HepG2 (cell line): ENCODE data around the gene ODAD4. TPM values are rescaled to one million over a fixed set of nuclear protein-coding genes. Genes with fewer than 3 reads are reported as not detected.
A peak's percentile ranks its signal among the peaks of the same experiment; 100 is the strongest.

Experiments used
- CAMTA2 ChIP-seq: sonication (generic); formaldehyde crosslinking; IDR thresholded peaks from 2 replicates; pipeline ENCODE4 v1.4.0; 2020; ENCODE audit warnings: mild to moderate bottlenecking, missing genetic modification reagents, borderline replicate concordance
- FOSL2 ChIP-seq: sonication (generic); formaldehyde crosslinking; IDR thresholded peaks from 2 replicates; pipeline ENCODE4 v1.4.0; 2020; ENCODE audit warnings: missing genetic modification reagents
- HMGA1 ChIP-seq: sonication (generic); formaldehyde crosslinking; conservative IDR thresholded peaks from 2 replicates; pipeline ENCODE4 v1.4.0; 2020; ENCODE audit warnings: missing genetic modification reagents
- HNRNPH1 ChIP-seq: fragments of 200-400 bp; formaldehyde crosslinking; optimal IDR thresholded peaks from 2 replicates; pipeline ENCODE3; 2017; ENCODE audit warnings: mild to moderate bottlenecking, low read depth, low read length
- MAFK ChIP-seq, 2 experiments: IDR thresholded peaks in 1 of 2; conservative IDR thresholded peaks in 1 of 2; 2 replicates each; pipeline ENCODE4 v1.6.1; 2011; ENCODE audit warnings: improper control_type of control experiment in 2 of 2, low read length in 2 of 2
- MXI1 ChIP-seq: IDR thresholded peaks from 3 replicates; pipeline ENCODE4 v1.6.1; 2012; ENCODE audit warnings: low read depth, low read length, inconsistent platforms, borderline replicate concordance
- RBFOX2 ChIP-seq: fragments of 200-400 bp; formaldehyde crosslinking; IDR thresholded peaks from 2 replicates; pipeline ENCODE4 v1.6.1; 2017; ENCODE audit warnings: low read depth, mild to moderate bottlenecking, low read length
- SRSF9 ChIP-seq: fragments of 200-400 bp; formaldehyde crosslinking; IDR thresholded peaks from 2 replicates; pipeline ENCODE4 v1.6.1; 2018; ENCODE audit warnings: borderline replicate concordance, mild to moderate bottlenecking, low read depth, low read length; ENCODE audit not compliant: insufficient read depth, poor library complexity, severe bottlenecking
- TAF15 ChIP-seq: fragments of 200-400 bp; formaldehyde crosslinking; IDR thresholded peaks from one replicate; pipeline ENCODE4 v1.6.1; 2018; ENCODE audit warnings: mild to moderate bottlenecking, low read depth, low read length; ENCODE audit not compliant: poor library complexity, severe bottlenecking
- ZFP36L2 ChIP-seq: sonication (generic); formaldehyde crosslinking; IDR thresholded peaks from 2 replicates; pipeline ENCODE4 v1.4.0; 2020; ENCODE audit warnings: missing genetic modification reagents
- ZKSCAN1 ChIP-seq: fragments of 150-350 bp; IDR thresholded peaks from 2 replicates; pipeline ENCODE4 v1.6.1; 2014; ENCODE audit warnings: low read length
- ZNF20 ChIP-seq: sonication (generic); formaldehyde crosslinking; IDR thresholded peaks from 2 replicates; pipeline ENCODE4 v1.4.0; 2020; ENCODE audit warnings: mild to moderate bottlenecking, moderate library complexity, missing genetic modification reagents
- ZNF33A ChIP-seq: sonication (generic); formaldehyde crosslinking; IDR thresholded peaks from 2 replicates; pipeline ENCODE4 v1.5.1; 2020; ENCODE audit warnings: missing genetic modification reagents, mild to moderate bottlenecking, moderate library complexity, borderline replicate concordance
- ZNF598 ChIP-seq: sonication (generic); formaldehyde crosslinking; IDR thresholded peaks from 2 replicates; pipeline ENCODE4 v1.5.1; 2020; ENCODE audit warnings: mild to moderate bottlenecking, missing genetic modification reagents, borderline replicate concordance
- ZNF672 ChIP-seq: sonication (generic); formaldehyde crosslinking; IDR thresholded peaks from 2 replicates; pipeline ENCODE4 v1.8.1; 2022; ENCODE audit warnings: missing genetic modification reagents
- ZSCAN9 ChIP-seq: IDR thresholded peaks from 2 replicates; pipeline ENCODE4 v1.6.1; 2016; ENCODE audit warnings: borderline replicate concordance
- polyA plus RNA-seq, 8 experiments: library from polyadenylated mRNA; depleted of rRNA in 3 of 8; stranded (reverse) in 7 of 8; unstranded in 1 of 8; fragments of >200 nt; fragmentation: Illumina TruSeq in 4 of 8; extraction: Trizol in 4 of 8; gene quantifications; 2 replicates each; pipeline versions ENCODE4 v1.2.1 to v1.2.3, GENCODE V29; 2011 to 2016; ENCODE audit warnings: low read depth in 4 of 8, missing spikeins in 1 of 8, mixed read lengths in 1 of 8; ENCODE audit not compliant: insufficient read depth in 1 of 8
- total RNA-seq, 5 experiments: library from RNA; depleted of rRNA; stranded (reverse); fragments of >200 nt; fragmentation: Illumina TruSeq; extraction: Trizol; gene quantifications; 2 replicates each; pipeline ENCODE4 v1.2.3, GENCODE V29; 2016; ENCODE audit warnings: low read depth in 1 of 5
- TF ChIP-seq, protein P1 (sequence below): sonication (generic); formaldehyde crosslinking; IDR thresholded peaks from 2 replicates; pipeline ENCODE4 v1.5.0; 2020; ENCODE audit warnings: mild to moderate bottlenecking, missing genetic modification reagents
- TF ChIP-seq, protein P2 (sequence below): sonication (generic); formaldehyde crosslinking; IDR thresholded peaks from 2 replicates; pipeline ENCODE4 v1.8.1; 2023; ENCODE audit warnings: missing genetic modification reagents, inconsistent platforms, borderline replicate concordance
- TF ChIP-seq, protein P3 (sequence below): sonication (generic); formaldehyde crosslinking; IDR thresholded peaks from 2 replicates; pipeline ENCODE4 v1.8.0; 2023; ENCODE audit warnings: mild to moderate bottlenecking, missing genetic modification reagents
- TF ChIP-seq, protein P4 (sequence below): sonication (generic); formaldehyde crosslinking; IDR thresholded peaks from 2 replicates; pipeline ENCODE4 v1.4.0; 2020; ENCODE audit warnings: missing genetic modification reagents, borderline replicate concordance
- TF ChIP-seq, protein P5 (sequence below): IDR thresholded peaks from 2 replicates; pipeline ENCODE4 v1.6.1; 2016; ENCODE audit warnings: control low read depth

ODAD4 gene
- total and polyA plus RNA-seq, 2 of the 13 experiments (the other 11 are each of a cell fraction or from before 2014, with no cell fraction given), result 0.48 to 0.53 TPM

DNA sequence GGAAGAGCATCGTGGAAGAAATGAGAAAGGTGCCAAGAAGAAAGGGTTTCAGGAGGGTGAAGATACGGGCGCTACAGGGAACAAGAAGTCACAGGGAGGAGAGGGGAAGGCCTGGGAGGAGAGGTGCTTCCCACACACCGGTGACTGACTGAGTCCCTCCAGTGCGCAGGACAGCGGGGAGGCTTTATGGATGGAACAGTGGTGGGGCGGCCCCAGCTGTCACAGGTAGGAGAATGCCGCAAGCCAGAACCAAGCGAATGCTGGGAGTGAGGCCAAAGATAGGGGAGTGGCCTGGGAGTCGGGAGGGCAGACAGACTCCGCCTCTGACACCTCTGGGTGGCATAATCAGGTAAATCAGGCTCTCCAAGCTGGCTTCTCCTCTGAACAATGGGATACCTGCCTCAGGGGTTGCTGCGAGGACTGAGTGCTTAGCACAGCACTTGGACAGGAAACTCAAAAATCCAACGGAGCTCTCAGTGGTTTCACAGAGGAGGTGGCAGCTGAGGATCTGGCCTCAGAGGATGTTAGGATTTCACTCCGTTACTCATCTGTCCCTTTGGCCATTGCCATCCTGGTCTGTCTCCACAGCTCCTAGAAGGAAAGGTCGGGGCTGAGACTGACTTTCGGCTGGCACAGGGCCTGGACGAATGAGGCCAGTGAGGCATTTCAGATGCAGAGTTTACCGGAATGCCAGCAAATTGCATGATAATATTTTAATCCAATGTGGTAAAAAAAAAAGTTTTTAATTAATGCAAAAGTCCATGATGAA lies 35.5 kb downstream of the ODAD4 start (continued):
- TF ChIP-seq, protein P1, sequence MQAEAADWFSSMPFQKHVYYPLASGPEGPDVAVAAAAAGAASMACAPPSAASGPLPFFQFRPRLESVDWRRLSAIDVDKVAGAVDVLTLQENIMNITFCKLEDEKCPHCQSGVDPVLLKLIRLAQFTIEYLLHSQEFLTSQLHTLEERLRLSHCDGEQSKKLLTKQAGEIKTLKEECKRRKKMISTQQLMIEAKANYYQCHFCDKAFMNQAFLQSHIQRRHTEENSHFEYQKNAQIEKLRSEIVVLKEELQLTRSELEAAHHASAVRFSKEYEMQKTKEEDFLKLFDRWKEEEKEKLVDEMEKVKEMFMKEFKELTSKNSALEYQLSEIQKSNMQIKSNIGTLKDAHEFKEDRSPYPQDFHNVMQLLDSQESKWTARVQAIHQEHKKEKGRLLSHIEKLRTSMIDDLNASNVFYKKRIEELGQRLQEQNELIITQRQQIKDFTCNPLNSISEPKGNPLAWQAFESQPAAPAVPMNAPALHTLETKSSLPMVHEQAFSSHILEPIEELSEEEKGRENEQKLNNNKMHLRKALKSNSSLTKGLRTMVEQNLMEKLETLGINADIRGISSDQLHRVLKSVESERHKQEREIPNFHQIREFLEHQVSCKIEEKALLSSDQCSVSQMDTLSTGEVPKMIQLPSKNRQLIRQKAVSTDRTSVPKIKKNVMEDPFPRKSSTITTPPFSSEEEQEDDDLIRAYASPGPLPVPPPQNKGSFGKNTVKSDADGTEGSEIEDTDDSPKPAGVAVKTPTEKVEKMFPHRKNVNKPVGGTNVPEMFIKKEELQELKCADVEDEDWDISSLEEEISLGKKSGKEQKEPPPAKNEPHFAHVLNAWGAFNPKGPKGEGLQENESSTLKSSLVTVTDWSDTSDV (CRISPR knock-in tag), result no peak
- TF ChIP-seq HNRNPH1 (no peak), ZKSCAN1 (no peak), CAMTA2 (CRISPR knock-in tag) (0 out of 2 replicates have a peak, but pooled peaks have one; percentile 8), FOSL2 (CRISPR knock-in tag) (peak; percentile 11; the same call in 1 of the 2 replicates), ZSCAN9 (CRISPR knock-in tag) (no peak), ZFP36L2 (no peak), ZNF672 (CRISPR knock-in tag) (no peak), RBFOX2 (no peak), ZNF20 (CRISPR knock-in tag) (no peak), ZNF598 (CRISPR knock-in tag) (0 out of 2 replicates have a peak, but pooled peaks have one; percentile 16), TAF15 (no peak), MAFK (conservative IDR thresholded peaks at IDR 0.05 in 1 of 2, IDR thresholded peaks at IDR 0.05 in 1 of 2; ENCODE audit: low read length in 2 of 2) (no peak), MXI1 (peak; percentile 72; the same call in 1 of the 3 replicates), ZNF33A (CRISPR knock-in tag) (no peak), SRSF9 (no peak), HMGA1 (no peak)
- TF ChIP-seq, protein P2, sequence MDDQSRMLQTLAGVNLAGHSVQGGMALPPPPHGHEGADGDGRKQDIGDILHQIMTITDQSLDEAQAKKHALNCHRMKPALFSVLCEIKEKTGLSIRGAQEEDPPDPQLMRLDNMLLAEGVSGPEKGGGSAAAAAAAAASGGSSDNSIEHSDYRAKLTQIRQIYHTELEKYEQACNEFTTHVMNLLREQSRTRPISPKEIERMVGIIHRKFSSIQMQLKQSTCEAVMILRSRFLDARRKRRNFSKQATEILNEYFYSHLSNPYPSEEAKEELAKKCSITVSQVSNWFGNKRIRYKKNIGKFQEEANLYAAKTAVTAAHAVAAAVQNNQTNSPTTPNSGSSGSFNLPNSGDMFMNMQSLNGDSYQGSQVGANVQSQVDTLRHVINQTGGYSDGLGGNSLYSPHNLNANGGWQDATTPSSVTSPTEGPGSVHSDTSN, result no peak
- TF ChIP-seq, protein P3, sequence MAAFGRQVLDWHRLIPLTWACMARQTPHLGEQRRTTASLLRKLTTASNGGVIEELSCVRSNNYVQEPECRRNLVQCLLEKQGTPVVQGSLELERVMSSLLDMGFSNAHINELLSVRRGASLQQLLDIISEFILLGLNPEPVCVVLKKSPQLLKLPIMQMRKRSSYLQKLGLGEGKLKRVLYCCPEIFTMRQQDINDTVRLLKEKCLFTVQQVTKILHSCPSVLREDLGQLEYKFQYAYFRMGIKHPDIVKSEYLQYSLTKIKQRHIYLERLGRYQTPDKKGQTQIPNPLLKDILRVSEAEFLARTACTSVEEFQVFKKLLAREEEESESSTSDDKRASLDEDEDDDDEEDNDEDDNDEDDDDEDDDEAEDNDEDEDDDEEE (CRISPR knock-in tag), result no peak
- TF ChIP-seq, protein P4, sequence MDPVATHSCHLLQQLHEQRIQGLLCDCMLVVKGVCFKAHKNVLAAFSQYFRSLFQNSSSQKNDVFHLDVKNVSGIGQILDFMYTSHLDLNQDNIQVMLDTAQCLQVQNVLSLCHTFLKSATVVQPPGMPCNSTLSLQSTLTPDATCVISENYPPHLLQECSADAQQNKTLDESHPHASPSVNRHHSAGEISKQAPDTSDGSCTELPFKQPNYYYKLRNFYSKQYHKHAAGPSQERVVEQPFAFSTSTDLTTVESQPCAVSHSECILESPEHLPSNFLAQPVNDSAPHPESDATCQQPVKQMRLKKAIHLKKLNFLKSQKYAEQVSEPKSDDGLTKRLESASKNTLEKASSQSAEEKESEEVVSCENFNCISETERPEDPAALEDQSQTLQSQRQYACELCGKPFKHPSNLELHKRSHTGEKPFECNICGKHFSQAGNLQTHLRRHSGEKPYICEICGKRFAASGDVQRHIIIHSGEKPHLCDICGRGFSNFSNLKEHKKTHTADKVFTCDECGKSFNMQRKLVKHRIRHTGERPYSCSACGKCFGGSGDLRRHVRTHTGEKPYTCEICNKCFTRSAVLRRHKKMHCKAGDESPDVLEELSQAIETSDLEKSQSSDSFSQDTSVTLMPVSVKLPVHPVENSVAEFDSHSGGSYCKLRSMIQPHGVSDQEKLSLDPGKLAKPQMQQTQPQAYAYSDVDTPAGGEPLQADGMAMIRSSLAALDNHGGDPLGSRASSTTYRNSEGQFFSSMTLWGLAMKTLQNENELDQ, result no peak
- TF ChIP-seq, protein P5, sequence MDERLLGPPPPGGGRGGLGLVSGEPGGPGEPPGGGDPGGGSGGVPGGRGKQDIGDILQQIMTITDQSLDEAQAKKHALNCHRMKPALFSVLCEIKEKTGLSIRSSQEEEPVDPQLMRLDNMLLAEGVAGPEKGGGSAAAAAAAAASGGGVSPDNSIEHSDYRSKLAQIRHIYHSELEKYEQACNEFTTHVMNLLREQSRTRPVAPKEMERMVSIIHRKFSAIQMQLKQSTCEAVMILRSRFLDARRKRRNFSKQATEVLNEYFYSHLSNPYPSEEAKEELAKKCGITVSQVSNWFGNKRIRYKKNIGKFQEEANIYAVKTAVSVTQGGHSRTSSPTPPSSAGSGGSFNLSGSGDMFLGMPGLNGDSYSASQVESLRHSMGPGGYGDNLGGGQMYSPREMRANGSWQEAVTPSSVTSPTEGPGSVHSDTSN (CRISPR knock-in tag), result no peak
